Measurements from ENCODE around the gene ZNF747. TPM values are rescaled to one million over a fixed set of nuclear protein-coding genes. Genes with fewer than 3 reads are reported as not detected.
A peak's percentile ranks its signal among the peaks of the same experiment; 100 is the strongest.

ZNF747 gene
- total RNA-seq, 1 donor: 11.7 TPM

DNA sequence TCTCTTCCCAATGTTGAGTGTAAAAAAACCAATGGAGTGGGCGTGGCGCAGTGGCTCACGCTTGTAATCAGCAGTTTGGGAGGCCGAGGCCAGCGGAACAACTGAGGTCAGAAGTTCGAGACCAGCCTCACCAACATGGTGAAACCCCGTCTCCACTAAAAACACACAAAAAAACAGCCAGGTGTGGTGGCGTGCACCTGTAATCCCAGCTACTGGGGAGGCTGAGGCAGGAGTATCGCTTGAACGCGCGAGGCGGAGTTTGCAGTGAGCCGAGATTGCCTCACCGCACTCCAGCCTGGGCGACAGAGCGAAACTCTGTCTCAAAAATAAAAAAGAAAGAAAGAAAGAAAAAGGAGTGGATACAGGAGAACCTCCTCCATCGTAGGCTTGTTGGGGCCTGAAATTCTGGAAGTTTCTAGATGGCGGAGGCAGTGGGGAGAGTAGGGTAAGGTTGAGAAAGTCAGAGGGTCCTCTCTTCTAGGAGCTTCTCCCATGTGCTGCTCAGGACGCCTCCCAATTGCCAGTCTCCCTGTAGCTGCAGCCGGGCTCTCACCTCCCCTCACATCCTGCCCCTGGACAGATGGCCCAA lies 24.2 kb upstream of the ZNF747 start:
- H3K4me3 ChIP-seq (ENCODE audit: low read depth, low read length): peak overlapping the region; percentile 41
- TF ChIP-seq, protein P1, sequence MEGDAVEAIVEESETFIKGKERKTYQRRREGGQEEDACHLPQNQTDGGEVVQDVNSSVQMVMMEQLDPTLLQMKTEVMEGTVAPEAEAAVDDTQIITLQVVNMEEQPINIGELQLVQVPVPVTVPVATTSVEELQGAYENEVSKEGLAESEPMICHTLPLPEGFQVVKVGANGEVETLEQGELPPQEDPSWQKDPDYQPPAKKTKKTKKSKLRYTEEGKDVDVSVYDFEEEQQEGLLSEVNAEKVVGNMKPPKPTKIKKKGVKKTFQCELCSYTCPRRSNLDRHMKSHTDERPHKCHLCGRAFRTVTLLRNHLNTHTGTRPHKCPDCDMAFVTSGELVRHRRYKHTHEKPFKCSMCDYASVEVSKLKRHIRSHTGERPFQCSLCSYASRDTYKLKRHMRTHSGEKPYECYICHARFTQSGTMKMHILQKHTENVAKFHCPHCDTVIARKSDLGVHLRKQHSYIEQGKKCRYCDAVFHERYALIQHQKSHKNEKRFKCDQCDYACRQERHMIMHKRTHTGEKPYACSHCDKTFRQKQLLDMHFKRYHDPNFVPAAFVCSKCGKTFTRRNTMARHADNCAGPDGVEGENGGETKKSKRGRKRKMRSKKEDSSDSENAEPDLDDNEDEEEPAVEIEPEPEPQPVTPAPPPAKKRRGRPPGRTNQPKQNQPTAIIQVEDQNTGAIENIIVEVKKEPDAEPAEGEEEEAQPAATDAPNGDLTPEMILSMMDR (IDR thresholded peaks at IDR 0.05; ENCODE audit: insufficient read depth, low read depth, low read length): no peak
- no peak for DNase-seq (ENCODE audit: low read depth)

DNA sequence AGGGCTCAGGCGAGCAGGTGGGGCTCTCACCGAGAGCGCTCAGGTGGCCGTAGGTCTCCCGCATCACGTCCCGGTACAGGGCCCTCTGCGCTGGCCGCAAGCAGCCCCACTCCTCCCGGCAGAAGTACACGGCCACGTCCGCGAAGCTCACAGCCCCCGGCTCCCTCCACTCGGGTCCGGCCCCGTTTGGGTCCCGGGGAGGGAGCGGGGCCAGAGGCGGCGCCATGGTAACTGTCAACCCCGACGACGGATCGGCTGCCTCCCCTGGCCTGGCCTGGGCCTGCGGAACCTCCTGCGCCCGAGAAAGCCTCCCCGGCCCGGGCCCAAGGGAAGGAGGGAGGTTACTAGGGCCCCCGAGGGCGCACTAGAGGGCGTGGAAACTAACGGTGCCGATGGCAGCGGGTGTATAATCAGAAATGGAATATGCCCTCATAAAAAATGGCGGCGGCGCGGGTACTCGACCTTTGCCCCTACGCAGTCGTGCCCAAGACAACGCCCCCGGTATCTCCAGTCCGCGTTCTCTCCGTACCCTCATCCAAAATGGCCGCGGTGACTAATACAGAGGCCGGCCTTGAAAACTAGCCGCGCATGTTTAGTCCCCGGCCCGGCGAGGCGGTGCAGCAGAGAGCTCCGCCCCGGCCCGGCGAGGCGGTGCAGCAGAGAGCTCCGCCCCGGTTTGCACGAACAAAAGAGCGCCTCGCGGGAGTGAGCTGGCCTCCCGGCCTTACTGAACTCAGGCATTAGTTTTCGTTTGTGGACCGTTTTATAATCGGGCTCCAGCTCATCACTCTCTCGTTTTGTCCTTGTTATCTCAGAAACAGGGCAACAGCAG lies 23.5 kb upstream of the ZNF747 start, which contains the start of gene ZNF764:
Gene ZNF764, minus strand, starts transcription at position 418 of the 832 bp plus-strand sequence. Its CDS starts 192 bp downstream, at position 226.
- TF ChIP-seq, protein P1 (IDR thresholded peaks at IDR 0.05; ENCODE audit: insufficient read depth, low read depth, low read length): no peak
- DNase-seq (ENCODE audit: low read depth): peak; percentile 98
- peak within 1 kb of the TSS; percentile 80 for H3K4me3 ChIP-seq (ENCODE audit: low read depth, low read length)

DNA sequence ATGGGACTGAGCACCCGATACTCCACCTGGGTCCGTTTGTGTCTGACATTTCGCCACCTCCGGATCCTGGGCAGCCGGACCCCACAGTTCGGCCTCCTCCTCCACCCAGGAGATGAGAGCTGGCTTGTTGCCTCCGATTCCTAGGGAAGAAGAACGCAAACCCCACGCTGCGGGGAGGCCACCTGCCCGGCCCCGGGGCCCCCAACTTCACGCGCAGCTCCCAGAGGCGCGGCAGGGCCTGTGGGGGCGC lies 23.0 kb upstream of the ZNF747 start:
- TF ChIP-seq, protein P1 (IDR thresholded peaks at IDR 0.05; ENCODE audit: insufficient read depth, low read depth, low read length): no peak
- DNase-seq (ENCODE audit: low read depth): no peak
- H3K4me3 ChIP-seq (ENCODE audit: low read depth, low read length): peak overlapping the region; percentile 80

DNA sequence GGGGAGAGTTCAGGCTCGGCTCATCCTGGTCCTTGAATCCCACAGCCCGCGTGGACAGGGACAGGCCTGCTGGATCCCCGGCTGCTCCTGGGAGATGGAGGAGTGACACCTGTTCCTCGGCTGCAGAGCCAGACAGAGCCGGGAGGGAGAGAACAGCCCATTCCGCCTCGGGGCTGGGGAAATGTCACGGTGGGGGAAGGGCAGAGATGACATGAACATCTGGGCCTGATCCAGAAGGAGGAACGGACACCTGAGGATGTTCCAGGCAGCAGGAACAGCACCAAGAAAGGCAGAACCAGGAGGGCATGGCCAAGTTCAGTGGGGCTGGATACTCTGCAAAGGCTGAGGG lies 21.4 kb upstream of the ZNF747 start:
- TF ChIP-seq, protein P1 (IDR thresholded peaks at IDR 0.05; ENCODE audit: insufficient read depth, low read depth, low read length): no peak
- no peak for DNase-seq (ENCODE audit: low read depth)
- H3K4me3 ChIP-seq (ENCODE audit: low read depth, low read length): no peak overlapping the region

DNA sequence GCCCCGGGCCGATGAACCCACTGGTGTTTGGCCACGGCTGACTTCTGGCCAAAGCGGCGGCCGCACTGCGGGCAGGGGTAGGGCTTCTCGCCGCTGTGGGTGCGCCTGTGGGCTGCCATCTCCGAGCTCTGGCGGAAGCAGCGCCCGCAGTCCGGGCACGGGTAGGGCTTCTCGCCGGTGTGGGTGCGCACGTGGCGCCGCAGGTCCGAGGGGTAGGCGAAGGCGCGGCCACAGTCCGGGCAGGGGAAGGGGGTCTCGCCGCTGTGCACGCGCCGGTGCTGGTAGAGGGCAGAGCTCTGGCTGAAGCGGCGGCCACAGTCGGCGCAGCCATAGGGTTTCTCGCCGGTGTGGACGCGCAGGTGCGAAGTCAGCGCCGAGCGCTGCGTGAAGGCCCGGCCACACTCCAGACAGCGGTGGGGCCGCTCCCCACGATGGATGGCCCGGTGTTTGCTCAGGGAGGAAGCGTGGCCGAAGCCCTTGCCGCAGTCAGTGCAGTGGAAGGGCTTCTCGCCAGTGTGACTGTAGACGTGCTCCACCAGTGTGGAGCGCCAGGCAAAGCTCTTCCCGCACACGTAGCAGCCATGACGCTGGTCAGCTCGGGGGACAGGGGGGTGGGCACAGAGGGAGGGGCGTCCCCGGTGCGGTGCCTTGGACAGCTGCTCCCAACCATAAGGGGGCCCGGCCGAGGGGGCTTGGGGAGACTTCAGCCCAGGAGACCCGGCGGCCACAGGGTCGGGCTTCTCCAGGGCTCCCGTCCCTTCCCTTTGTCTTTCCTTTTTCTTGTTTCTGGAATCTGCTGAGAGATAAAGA lies 20.9 kb upstream of the ZNF747 start:
- H3K4me3 ChIP-seq (ENCODE audit: low read depth, low read length): no peak overlapping the region
- TF ChIP-seq, protein P1 (IDR thresholded peaks at IDR 0.05; ENCODE audit: insufficient read depth, low read depth, low read length): no peak
- no peak for DNase-seq (ENCODE audit: low read depth)

DNA sequence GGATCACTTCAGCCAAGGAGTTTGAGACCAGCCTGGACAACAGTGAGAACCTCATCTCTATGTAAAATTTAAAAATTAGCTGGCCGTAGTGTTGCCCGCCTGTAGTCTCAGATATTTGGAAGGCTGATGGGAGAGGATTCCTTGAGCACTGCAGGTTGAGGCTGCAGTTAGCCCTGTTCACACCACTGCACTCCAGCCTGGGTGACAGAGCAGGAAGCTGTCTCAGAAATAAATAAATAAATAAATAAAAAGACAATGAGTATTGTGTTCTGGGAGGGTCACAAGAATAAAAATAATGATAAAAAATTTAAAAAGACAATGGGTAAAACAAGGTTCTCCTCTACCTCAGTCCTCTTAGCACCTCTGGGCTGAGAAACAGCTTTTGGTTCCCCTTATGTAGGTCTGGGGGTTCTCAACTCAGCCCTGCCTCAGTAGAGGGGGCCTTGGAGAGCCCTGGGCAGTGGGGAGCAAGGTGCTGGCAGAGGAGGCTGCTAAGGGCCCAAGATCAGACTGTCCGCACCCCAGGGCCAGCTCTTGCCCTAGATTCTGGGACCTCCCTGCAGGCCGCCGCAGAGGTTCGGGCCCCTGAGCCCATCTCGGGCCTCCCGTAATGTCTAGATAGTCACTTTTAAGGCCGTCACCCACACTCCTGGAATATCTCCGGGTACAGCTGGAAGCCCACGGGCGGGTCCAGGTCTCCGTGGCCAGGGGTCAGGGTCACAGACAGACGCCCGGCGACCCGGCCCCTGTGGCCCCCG lies 20.1 kb upstream of the ZNF747 start:
- no peak for DNase-seq (ENCODE audit: low read depth)
- TF ChIP-seq, protein P1 (IDR thresholded peaks at IDR 0.05; ENCODE audit: insufficient read depth, low read depth, low read length): no peak
- no peak overlapping the region for H3K4me3 ChIP-seq (ENCODE audit: low read depth, low read length)

All from fibroblast of villous mesenchyme (primary cell).